ENCODE data around the gene CISD2. TPM values are rescaled to one million over a fixed set of nuclear protein-coding genes. Genes with fewer than 3 reads are reported as not detected.
A peak's percentile ranks its signal among the peaks of the same experiment; 100 is the strongest.
"Not testable (repeated sequence)": the region's sequence is repeated elsewhere in the genome, so short reads cannot be mapped to it uniquely, and the experiment has no call there.

The CISD2 gene
- total RNA-seq, 1 donor from 2014 or later, result 78.6 TPM

DNA sequence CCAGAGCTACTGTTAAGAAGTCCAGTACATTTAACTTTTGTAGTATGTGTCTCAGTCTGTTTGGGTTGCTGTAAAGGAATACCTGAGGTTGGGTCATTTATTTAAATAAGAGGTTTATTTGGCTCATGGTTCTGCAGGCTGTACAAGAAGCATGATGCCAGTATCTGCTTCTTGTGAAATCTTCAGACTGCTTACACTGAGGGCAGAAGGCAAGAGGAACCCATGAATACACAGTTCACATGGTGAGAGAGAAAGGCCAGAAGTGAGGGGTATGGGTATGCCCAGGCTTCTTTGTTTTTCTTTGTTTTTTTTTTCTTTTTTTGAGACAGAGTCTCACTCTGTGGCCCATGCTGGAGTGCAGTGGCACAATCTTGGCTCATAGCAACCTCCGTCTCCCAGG, 6.0 kb upstream of the CISD2 start:
- Histone ChIP-seq H3K9me3 (ENCODE audit: low read depth) (peaks cover 12% of the 10 kb centered on the region), H3K4me1 (peaks cover 13% of the 10 kb centered on the region), H3K27me3 (no peaks in the 10 kb centered on the region), H3K79me2 (ENCODE audit: low read depth) (peaks cover 52% of the 10 kb centered on the region), H3K36me3 (peaks cover 6% of the 10 kb centered on the region), H3K27ac (no peak overlapping the region), H3F3A (ENCODE audit: low read depth) (no peaks in the 10 kb centered on the region), H2AFZ (replicated peaks) (no peak overlapping the region), H3K9ac (no peak overlapping the region), H3K4me2 (no peak overlapping the region), H4K20me1 (ENCODE audit: low read depth) (no peaks in the 10 kb centered on the region), H3K4me3 (no peak overlapping the region)
- Mint-ChIP-seq H3K4me1 (peaks cover 11% of the 10 kb centered on the region), H3K9me3 (peaks cover 37% of the 10 kb centered on the region), H3K27me3 (ENCODE audit: insufficient read depth, low read depth) (peaks cover 2% of the 10 kb centered on the region), H3K4me3 (no peak overlapping the region), H3K27ac (no peak overlapping the region), H3K36me3 (peaks cover 41% of the 10 kb centered on the region)
- DNase-seq (ENCODE audit: low spot score), result no peak
- TF ChIP-seq, protein P1, sequence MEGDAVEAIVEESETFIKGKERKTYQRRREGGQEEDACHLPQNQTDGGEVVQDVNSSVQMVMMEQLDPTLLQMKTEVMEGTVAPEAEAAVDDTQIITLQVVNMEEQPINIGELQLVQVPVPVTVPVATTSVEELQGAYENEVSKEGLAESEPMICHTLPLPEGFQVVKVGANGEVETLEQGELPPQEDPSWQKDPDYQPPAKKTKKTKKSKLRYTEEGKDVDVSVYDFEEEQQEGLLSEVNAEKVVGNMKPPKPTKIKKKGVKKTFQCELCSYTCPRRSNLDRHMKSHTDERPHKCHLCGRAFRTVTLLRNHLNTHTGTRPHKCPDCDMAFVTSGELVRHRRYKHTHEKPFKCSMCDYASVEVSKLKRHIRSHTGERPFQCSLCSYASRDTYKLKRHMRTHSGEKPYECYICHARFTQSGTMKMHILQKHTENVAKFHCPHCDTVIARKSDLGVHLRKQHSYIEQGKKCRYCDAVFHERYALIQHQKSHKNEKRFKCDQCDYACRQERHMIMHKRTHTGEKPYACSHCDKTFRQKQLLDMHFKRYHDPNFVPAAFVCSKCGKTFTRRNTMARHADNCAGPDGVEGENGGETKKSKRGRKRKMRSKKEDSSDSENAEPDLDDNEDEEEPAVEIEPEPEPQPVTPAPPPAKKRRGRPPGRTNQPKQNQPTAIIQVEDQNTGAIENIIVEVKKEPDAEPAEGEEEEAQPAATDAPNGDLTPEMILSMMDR (IDR thresholded peaks at IDR 0.05), result no peak
- no peak for TF ChIP-seq EZH2phosphoT487 (IDR thresholded peaks at IDR 0.05)
- no peak for TF ChIP-seq EZH2 (IDR thresholded peaks at IDR 0.05)

DNA sequence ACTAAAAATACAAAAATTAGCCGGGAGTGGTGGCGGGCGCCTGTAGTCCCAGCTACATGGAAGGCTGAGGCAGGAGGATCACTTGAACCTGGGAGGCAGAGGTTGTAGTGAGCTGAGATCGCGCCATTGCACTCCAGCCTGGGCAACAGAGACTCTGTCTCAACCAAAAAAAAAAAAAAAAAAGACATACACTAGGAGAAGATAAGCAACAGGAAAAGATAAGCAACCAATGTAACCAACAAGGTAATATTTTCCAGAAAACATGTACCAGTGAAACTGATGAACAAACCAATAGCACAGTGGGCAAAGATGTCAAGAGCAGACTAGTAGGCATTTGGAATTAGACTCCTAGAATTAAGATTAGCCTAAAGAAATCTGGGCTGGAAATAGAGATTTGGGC, 3.5 kb upstream of the CISD2 start:
- H3K4me1 Mint-ChIP-seq, result peaks cover 29% of the 10 kb centered on the region
- H3K27ac ChIP-seq; DNase-seq (ENCODE audit: low spot score); H3K9me3 ChIP-seq (ENCODE audit: low read depth); H4K20me1 ChIP-seq (ENCODE audit: low read depth); H3K9ac ChIP-seq; H3K4me3 ChIP-seq; H3K4me3 Mint-ChIP-seq; H2AFZ ChIP-seq (replicated peaks); H3K27me3 ChIP-seq; H3K27ac Mint-ChIP-seq; H3K27me3 Mint-ChIP-seq (ENCODE audit: insufficient read depth, low read depth); H3K4me2 ChIP-seq; H3K36me3 ChIP-seq: not testable (repeated sequence)
- peaks cover 30% of the 10 kb centered on the region for H3K36me3 Mint-ChIP-seq
- Histone ChIP-seq H3K79me2 (ENCODE audit: low read depth) (peaks cover 70% of the 10 kb centered on the region), H3K4me1 (peaks cover 16% of the 10 kb centered on the region), H3F3A (ENCODE audit: low read depth) (peaks cover 15% of the 10 kb centered on the region)
- H3K9me3 Mint-ChIP-seq, result peaks cover 22% of the 10 kb centered on the region

DNA sequence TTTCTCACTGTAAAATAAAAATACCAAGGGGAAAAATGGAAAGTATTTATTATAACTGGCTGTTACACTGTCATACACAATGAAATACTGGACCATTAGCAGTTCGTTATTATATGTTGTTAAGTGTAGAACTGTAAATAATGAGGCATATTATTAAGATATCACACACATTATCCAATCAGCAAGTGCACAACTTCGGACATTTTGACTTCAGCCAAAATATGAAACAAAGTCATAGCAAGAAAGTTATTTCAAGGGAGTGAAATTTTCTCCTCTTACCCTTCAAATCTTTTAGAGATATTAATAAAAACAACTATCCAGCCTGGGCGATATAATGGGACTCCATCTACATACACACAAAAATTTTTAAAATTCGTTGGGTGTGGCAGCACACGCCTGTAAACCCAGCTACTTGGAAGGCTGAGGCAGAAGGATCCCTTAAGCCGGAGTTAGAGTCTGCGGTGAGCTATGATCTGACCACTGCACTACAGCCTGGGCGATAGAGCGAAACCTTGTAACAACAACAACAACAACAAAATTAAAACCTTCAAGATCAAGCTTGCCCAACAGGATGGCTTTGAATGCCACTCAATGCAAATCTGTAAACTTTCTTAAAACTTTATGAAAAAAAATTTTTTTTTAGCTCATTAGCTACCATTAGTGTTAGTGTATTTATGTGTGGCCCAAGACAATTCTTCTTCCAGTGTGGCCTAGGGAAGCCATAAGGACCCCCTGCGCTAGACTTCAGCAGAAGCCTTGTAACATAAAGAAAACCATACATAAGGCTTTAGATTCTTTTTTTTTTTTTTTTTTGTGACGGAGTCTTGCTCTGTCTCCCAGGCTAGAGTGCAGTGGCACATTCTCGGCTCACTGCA, 1.3 kb upstream of the CISD2 start:
- TF ChIP-seq, protein P1 (IDR thresholded peaks at IDR 0.05), result no peak
- no peak for TF ChIP-seq EZH2phosphoT487 (IDR thresholded peaks at IDR 0.05)
- no peak for TF ChIP-seq EZH2 (IDR thresholded peaks at IDR 0.05)
- no peaks in the 10 kb centered on the region for H3K27me3 ChIP-seq
- peak overlapping the region; percentile 98 for H3K27ac ChIP-seq
- H3K4me3 ChIP-seq, result peak overlapping the region; percentile 53
- H3K36me3 Mint-ChIP-seq, result peaks cover 27% of the 10 kb centered on the region
- peaks cover 7% of the 10 kb centered on the region for H3K27me3 Mint-ChIP-seq (ENCODE audit: insufficient read depth, low read depth)
- H3K4me1 ChIP-seq, result peaks cover 28% of the 10 kb centered on the region
- no peak overlapping the region for H2AFZ ChIP-seq (replicated peaks)
- peaks cover 89% of the 10 kb centered on the region for H3K79me2 ChIP-seq (ENCODE audit: low read depth)
- peaks cover 33% of the 10 kb centered on the region for H3K4me1 Mint-ChIP-seq
- peaks cover 9% of the 10 kb centered on the region for H3K9me3 Mint-ChIP-seq
- no peaks in the 10 kb centered on the region for H3K36me3 ChIP-seq
- peaks cover 15% of the 10 kb centered on the region for H3F3A ChIP-seq (ENCODE audit: low read depth)
- H3K4me2 ChIP-seq, result peak overlapping the region; percentile 76
- no peak for DNase-seq (ENCODE audit: low spot score)
- H4K20me1 ChIP-seq (ENCODE audit: low read depth), result no peaks in the 10 kb centered on the region
- no peaks in the 10 kb centered on the region for H3K9me3 ChIP-seq (ENCODE audit: low read depth)
- no peak overlapping the region for H3K9ac ChIP-seq
- peak overlapping the region; percentile 83 for H3K4me3 Mint-ChIP-seq
- no peak overlapping the region for H3K27ac Mint-ChIP-seq

All from neural progenitor cell (in vitro differentiated cells).